ENCODE measurements around the gene MAGI1. TPM values are rescaled to one million over a fixed set of nuclear protein-coding genes. Genes with fewer than 3 reads are reported as not detected.

The MAGI1 gene
- total RNA-seq, 1 donor from 2014 or later: 5.0 TPM

GRCh38 chr3:65927576-65927975, 111.1 kb downstream of the MAGI1 start:
- no peak for FAIRE-seq
- TF ChIP-seq CTCF (IDR thresholded peaks at IDR 0.05; ENCODE audit: insufficient read depth, low read length, severe bottlenecking): no peak
- peak; percentile 69 for DNase-seq (ENCODE audit: low read depth)
- H3K36me3 ChIP-seq (ENCODE audit: control insufficient read depth, insufficient read depth, low read length): no peaks in the 10 kb centered on the region
- H3K27me3 ChIP-seq (ENCODE audit: control insufficient read depth, insufficient read depth, low read length): peaks cover 5% of the 10 kb centered on the region
- H3K4me3 ChIP-seq (ENCODE audit: low read depth, low read length): no peak overlapping the region

- FAIRE-seq: no peak
Measured at GRCh38 chr3:65925254-65925954, 113.3 kb downstream of the MAGI1 start.

GRCh38 chr3:65924762-65925161, 114.0 kb downstream of the MAGI1 start:
- FAIRE-seq (no peak), DNase-seq (ENCODE audit: low read depth) (no peak)
- H3K36me3 ChIP-seq (ENCODE audit: control insufficient read depth, insufficient read depth, low read length): no peaks in the 10 kb centered on the region
- peaks cover 5% of the 10 kb centered on the region for H3K27me3 ChIP-seq (ENCODE audit: control insufficient read depth, insufficient read depth, low read length)
- H3K4me3 ChIP-seq (ENCODE audit: low read depth, low read length): no peak overlapping the region
- no peak for TF ChIP-seq CTCF (IDR thresholded peaks at IDR 0.05; ENCODE audit: insufficient read depth, low read length, severe bottlenecking)

More at GRCh38 chr3:65925254-65925954, 113.3 kb downstream of the MAGI1 start:
- Histone ChIP-seq H3K27me3 (ENCODE audit: control insufficient read depth, insufficient read depth, low read length) (peaks cover 5% of the 10 kb centered on the region), H3K36me3 (ENCODE audit: control insufficient read depth, insufficient read depth, low read length) (no peaks in the 10 kb centered on the region), H3K4me3 (ENCODE audit: low read depth, low read length) (no peak overlapping the region)
- no peak for DNase-seq (ENCODE audit: low read depth)
- TF ChIP-seq CTCF (IDR thresholded peaks at IDR 0.05; ENCODE audit: insufficient read depth, low read length, severe bottlenecking): no peak

GRCh38 chr3:65922441-65922840, 116.3 kb downstream of the MAGI1 start:
- H3K4me3 ChIP-seq (ENCODE audit: low read depth, low read length): no peak overlapping the region
- H3K36me3 ChIP-seq (ENCODE audit: control insufficient read depth, insufficient read depth, low read length): no peaks in the 10 kb centered on the region
- no peak for TF ChIP-seq CTCF (IDR thresholded peaks at IDR 0.05; ENCODE audit: insufficient read depth, low read length, severe bottlenecking)
- no peak for DNase-seq (ENCODE audit: low read depth)
- H3K27me3 ChIP-seq (ENCODE audit: control insufficient read depth, insufficient read depth, low read length): peaks cover 5% of the 10 kb centered on the region
- FAIRE-seq: no peak

GRCh38 chr3:65919826-65920225, 118.9 kb downstream of the MAGI1 start:
- H3K4me3 ChIP-seq (ENCODE audit: low read depth, low read length): no peak overlapping the region
- no peaks in the 10 kb centered on the region for H3K36me3 ChIP-seq (ENCODE audit: control insufficient read depth, insufficient read depth, low read length)
- no peak for DNase-seq (ENCODE audit: low read depth)
- FAIRE-seq: no peak
- no peaks in the 10 kb centered on the region for H3K27me3 ChIP-seq (ENCODE audit: control insufficient read depth, insufficient read depth, low read length)
- no peak for TF ChIP-seq CTCF (IDR thresholded peaks at IDR 0.05; ENCODE audit: insufficient read depth, low read length, severe bottlenecking)

- Histone ChIP-seq H3K36me3 (ENCODE audit: control insufficient read depth, insufficient read depth, low read length) (no peaks in the 10 kb centered on the region), H3K4me3 (ENCODE audit: low read depth, low read length) (no peak overlapping the region), H3K27me3 (ENCODE audit: control insufficient read depth, insufficient read depth, low read length) (peaks cover 1% of the 10 kb centered on the region)
- no peak for TF ChIP-seq CTCF (IDR thresholded peaks at IDR 0.05; ENCODE audit: insufficient read depth, low read length, severe bottlenecking)
- FAIRE-seq (no peak), DNase-seq (ENCODE audit: low read depth) (no peak)
Measured at GRCh38 chr3:65915477-65915876, 123.2 kb downstream of the MAGI1 start.

Data from bronchial epithelial cell (primary cell).